ENCODE measurements around the gene LEKR1.

Gene LEKR1

GRCh38 chr3:156806698-156807097 lies 19.5 kb upstream of the LEKR1 start:
- Histone ChIP-seq H4K12ac (ENCODE audit: low read depth, low read length) (no peak overlapping the region), H2BK5ac (ENCODE audit: low read depth, low read length, poor library complexity) (no peak overlapping the region), H3K4me1 (ENCODE audit: control insufficient read depth in 1 of 2, insufficient read depth in 2 of 2, low read length in 2 of 2) (peaks cover 4 to 7% of the 10 kb centered on the region in 2 experiments), H2AFZ (ENCODE audit: insufficient read depth, low read length, poor library complexity) (no peak overlapping the region), H2AK5ac (ENCODE audit: low read length) (no peak overlapping the region), H3K9me3 (ENCODE audit: insufficient read depth, low read depth, low read length) (no peaks in the 10 kb centered on the region), H3K27me3 (ENCODE audit: insufficient read depth, low read length) (no peaks in the 10 kb centered on the region), H3K23ac (ENCODE audit: low read length) (no peak overlapping the region), H4K91ac (ENCODE audit: low read depth, low read length) (no peak overlapping the region), H3K14ac (ENCODE audit: low read length) (no peak overlapping the region), H3K18ac (ENCODE audit: low read length) (no peak overlapping the region), H2BK12ac (ENCODE audit: low read length) (no peak overlapping the region), H3K79me2 (ENCODE audit: control insufficient read depth, insufficient read depth, low read length, poor library complexity) (peaks cover 2% of the 10 kb centered on the region), H3K4ac (ENCODE audit: low read depth, low read length) (no peak overlapping the region), H3K9ac (ENCODE audit: low read length) (no peak overlapping the region), H3K79me1 (ENCODE audit: low read length) (peaks cover 4% of the 10 kb centered on the region), H3K27ac (ENCODE audit: low read depth, low read length) (no peak overlapping the region), H4K8ac (ENCODE audit: low read depth, low read length) (no peak overlapping the region), H2BK120ac (ENCODE audit: insufficient read depth, low read length, poor library complexity) (no peak overlapping the region), H3K4me3 (ENCODE audit: low read depth, low read length) (no peak overlapping the region), H3K36me3 (ENCODE audit: control insufficient read depth in 1 of 2, insufficient read depth in 2 of 2, low read length in 2 of 2) (no peaks in the 10 kb centered on the region), H3K4me2 (ENCODE audit: low read length) (no peak overlapping the region)
- no peak for DNase-seq

GRCh38 chr3:156808025-156808424 lies 18.1 kb upstream of the LEKR1 start:
- no peaks in the 10 kb centered on the region for H3K36me3 ChIP-seq (ENCODE audit: control insufficient read depth in 1 of 2, insufficient read depth in 2 of 2, low read length in 2 of 2)
- no peak overlapping the region for H4K12ac ChIP-seq (ENCODE audit: low read depth, low read length)
- peaks cover 4 to 7% of the 10 kb centered on the region in 2 experiments for H3K4me1 ChIP-seq (ENCODE audit: control insufficient read depth in 1 of 2, insufficient read depth in 2 of 2, low read length in 2 of 2)
- no peak overlapping the region for H2BK120ac ChIP-seq (ENCODE audit: insufficient read depth, low read length, poor library complexity)
- no peak overlapping the region for H3K23ac ChIP-seq (ENCODE audit: low read length)
- no peak overlapping the region for H3K14ac ChIP-seq (ENCODE audit: low read length)
- H2AFZ ChIP-seq (ENCODE audit: insufficient read depth, low read length, poor library complexity), result no peak overlapping the region
- no peak overlapping the region for H4K91ac ChIP-seq (ENCODE audit: low read depth, low read length)
- H3K4me3 ChIP-seq (ENCODE audit: low read depth, low read length), result no peak overlapping the region
- H3K27me3 ChIP-seq (ENCODE audit: insufficient read depth, low read length), result no peaks in the 10 kb centered on the region
- H3K4me2 ChIP-seq (ENCODE audit: low read length), result no peak overlapping the region
- H4K8ac ChIP-seq (ENCODE audit: low read depth, low read length), result no peak overlapping the region
- H3K18ac ChIP-seq (ENCODE audit: low read length), result no peak overlapping the region
- WGBS (ENCODE audit: extremely low coverage, insufficient coverage, insufficient read length), result no CpG with 5 or more reads among the region's 2 CpGs
- H3K79me2 ChIP-seq (ENCODE audit: control insufficient read depth, insufficient read depth, low read length, poor library complexity), result peaks cover 2% of the 10 kb centered on the region
- DNase-seq, result no peak
- H3K9me3 ChIP-seq (ENCODE audit: insufficient read depth, low read depth, low read length), result no peaks in the 10 kb centered on the region
- H2BK12ac ChIP-seq (ENCODE audit: low read length), result no peak overlapping the region
- no peak overlapping the region for H3K27ac ChIP-seq (ENCODE audit: low read depth, low read length)
- no peak overlapping the region for H3K9ac ChIP-seq (ENCODE audit: low read length)
- peaks cover 4% of the 10 kb centered on the region for H3K79me1 ChIP-seq (ENCODE audit: low read length)
- no peak overlapping the region for H2AK5ac ChIP-seq (ENCODE audit: low read length)
- H2BK5ac ChIP-seq (ENCODE audit: low read depth, low read length, poor library complexity), result no peak overlapping the region
- H3K4ac ChIP-seq (ENCODE audit: low read depth, low read length), result no peak overlapping the region

- no peak overlapping the region for H2AFZ ChIP-seq (ENCODE audit: insufficient read depth, low read length, poor library complexity)
Observed at GRCh38 chr3:156811089-156811862, 14.9 kb upstream of the LEKR1 start.

GRCh38 chr3:156812521-156813335 lies 13.4 kb upstream of the LEKR1 start:
- no peak overlapping the region for H3K9ac ChIP-seq (ENCODE audit: low read length)
- no peak overlapping the region for H3K27ac ChIP-seq (ENCODE audit: low read depth, low read length)
- H2AK5ac ChIP-seq (ENCODE audit: low read length), result no peak overlapping the region
- no peak overlapping the region for H3K18ac ChIP-seq (ENCODE audit: low read length)
- no peak overlapping the region for H2AFZ ChIP-seq (ENCODE audit: insufficient read depth, low read length, poor library complexity)
- peaks cover 4% of the 10 kb centered on the region for H3K79me2 ChIP-seq (ENCODE audit: control insufficient read depth, insufficient read depth, low read length, poor library complexity)
- H3K4ac ChIP-seq (ENCODE audit: low read depth, low read length), result no peak overlapping the region
- H3K27me3 ChIP-seq (ENCODE audit: insufficient read depth, low read length), result peaks cover 4% of the 10 kb centered on the region
- peaks cover 16% of the 10 kb centered on the region for H3K79me1 ChIP-seq (ENCODE audit: low read length)
- H2BK120ac ChIP-seq (ENCODE audit: insufficient read depth, low read length, poor library complexity), result no peak overlapping the region
- DNase-seq, result peak in 1 of 2 donors; percentile 22
- no peaks in the 10 kb centered on the region for H3K36me3 ChIP-seq (ENCODE audit: control insufficient read depth in 1 of 2, insufficient read depth in 2 of 2, low read length in 2 of 2)
- no peak overlapping the region for H4K8ac ChIP-seq (ENCODE audit: low read depth, low read length)
- no peak overlapping the region for H3K14ac ChIP-seq (ENCODE audit: low read length)
- H4K12ac ChIP-seq (ENCODE audit: low read depth, low read length), result no peak overlapping the region
- H2BK5ac ChIP-seq (ENCODE audit: low read depth, low read length, poor library complexity), result no peak overlapping the region
- no peak overlapping the region for H4K91ac ChIP-seq (ENCODE audit: low read depth, low read length)
- H2BK12ac ChIP-seq (ENCODE audit: low read length), result no peak overlapping the region
- no peaks in the 10 kb centered on the region for H3K9me3 ChIP-seq (ENCODE audit: insufficient read depth, low read depth, low read length)
- H3K4me3 ChIP-seq (ENCODE audit: low read depth, low read length), result no peak overlapping the region
- WGBS (ENCODE audit: extremely low coverage, insufficient coverage, insufficient read length), result no CpG with 5 or more reads among the region's 6 CpGs
- no peak overlapping the region for H3K4me2 ChIP-seq (ENCODE audit: low read length)
- peaks cover 12 to 17% of the 10 kb centered on the region in 2 experiments for H3K4me1 ChIP-seq (ENCODE audit: control insufficient read depth in 1 of 2, insufficient read depth in 2 of 2, low read length in 2 of 2)
- H3K23ac ChIP-seq (ENCODE audit: low read length), result no peak overlapping the region

More at GRCh38 chr3:156811089-156811862, 14.9 kb upstream of the LEKR1 start:
- H3K4ac ChIP-seq (ENCODE audit: low read depth, low read length), result no peak overlapping the region
- H3K27ac ChIP-seq (ENCODE audit: low read depth, low read length), result peak overlapping the region; percentile 3
- no peak overlapping the region for H2BK5ac ChIP-seq (ENCODE audit: low read depth, low read length, poor library complexity)
- peak; percentile 10 to 36 for DNase-seq
- no peak overlapping the region for H3K4me3 ChIP-seq (ENCODE audit: low read depth, low read length)
- no peak overlapping the region for H3K23ac ChIP-seq (ENCODE audit: low read length)
- H4K12ac ChIP-seq (ENCODE audit: low read depth, low read length), result no peak overlapping the region
- H3K9me3 ChIP-seq (ENCODE audit: insufficient read depth, low read depth, low read length), result no peaks in the 10 kb centered on the region
- no peak overlapping the region for H4K8ac ChIP-seq (ENCODE audit: low read depth, low read length)
- H2BK12ac ChIP-seq (ENCODE audit: low read length), result no peak overlapping the region
- no peak overlapping the region for H2AK5ac ChIP-seq (ENCODE audit: low read length)
- no peak overlapping the region for H3K14ac ChIP-seq (ENCODE audit: low read length)
- H3K18ac ChIP-seq (ENCODE audit: low read length), result no peak overlapping the region
- no peak overlapping the region for H2BK120ac ChIP-seq (ENCODE audit: insufficient read depth, low read length, poor library complexity)
- no peak overlapping the region for H4K91ac ChIP-seq (ENCODE audit: low read depth, low read length)
- WGBS (ENCODE audit: extremely low coverage, insufficient coverage, insufficient read length), result no CpG with 5 or more reads among the region's 2 CpGs
- peak overlapping the region; percentile 27 for H3K4me2 ChIP-seq (ENCODE audit: low read length)
- peaks cover 2% of the 10 kb centered on the region for H3K79me2 ChIP-seq (ENCODE audit: control insufficient read depth, insufficient read depth, low read length, poor library complexity)
- H3K79me1 ChIP-seq (ENCODE audit: low read length), result peaks cover 6% of the 10 kb centered on the region
- peaks cover 9 to 12% of the 10 kb centered on the region in 2 experiments for H3K4me1 ChIP-seq (ENCODE audit: control insufficient read depth in 1 of 2, insufficient read depth in 2 of 2, low read length in 2 of 2)
- H3K27me3 ChIP-seq (ENCODE audit: insufficient read depth, low read length), result peaks cover 4% of the 10 kb centered on the region
- no peaks in the 10 kb centered on the region for H3K36me3 ChIP-seq (ENCODE audit: control insufficient read depth in 1 of 2, insufficient read depth in 2 of 2, low read length in 2 of 2)
- H3K9ac ChIP-seq (ENCODE audit: low read length), result no peak overlapping the region

Measured in trophoblast cell (in vitro differentiated cells and primary cell).